GM19467 (cell line): ENCODE data around the gene EHBP1L1.
A peak's percentile ranks its signal among the peaks of the same experiment; 100 is the strongest.
"Not testable (repeated sequence)": the region's sequence is repeated elsewhere in the genome, so short reads cannot be mapped to it uniquely, and the experiment has no call there.

ENCODE experiments used
- ATAC-seq: cut with Tn5 transposase; IDR thresholded peaks from one replicate; pipeline ENCODE4 v1.9.1; 2021; ENCODE audit warnings: mild to moderate bottlenecking, moderate library complexity; ENCODE audit not compliant: unreplicated experiment

EHBP1L1 gene

GRCh38 chr11:65633390-65634108, 57.7 kb downstream of the EHBP1L1 start:
- no peak for ATAC-seq

- no peak for ATAC-seq
Observed at GRCh38 chr11:65634109-65634436, 58.2 kb downstream of the EHBP1L1 start.

GRCh38 chr11:65634440-65634839, 58.6 kb downstream of the EHBP1L1 start:
- ATAC-seq, result no peak

GRCh38 chr11:65634905-65635731, 59.3 kb downstream of the EHBP1L1 start:
- ATAC-seq, result no peak

GRCh38 chr11:65636108-65637031, 60.5 kb downstream of the EHBP1L1 start:
- no peak for ATAC-seq

- no peak for ATAC-seq
Observed at GRCh38 chr11:65637032-65637557, 61.2 kb downstream of the EHBP1L1 start.

- ATAC-seq, result no peak
Observed at GRCh38 chr11:65637794-65638419, 62.1 kb downstream of the EHBP1L1 start, which contains the start of gene SIPA1. Gene SIPA1 (plus strand): TSS chr11:65638101. CDS start chr11:65640922, 2,821 bp downstream.

GRCh38 chr11:65639228-65639597, 63.4 kb downstream of the EHBP1L1 start:
- not testable (repeated sequence) for ATAC-seq

GRCh38 chr11:65639623-65640482, 64.0 kb downstream of the EHBP1L1 start:
- ATAC-seq, result peak; percentile 30

- no peak for ATAC-seq
Observed at GRCh38 chr11:65640483-65641296, 64.8 kb downstream of the EHBP1L1 start.

- ATAC-seq, result no peak
Observed at GRCh38 chr11:65641297-65642013, 65.6 kb downstream of the EHBP1L1 start.
